ENCODE results near the gene PPP3CA. TPM values are rescaled to one million over a fixed set of nuclear protein-coding genes. Genes with fewer than 3 reads are reported as not detected.
A peak's percentile ranks its signal among the peaks of the same experiment; 100 is the strongest.

Gene PPP3CA
- total and polyA plus RNA-seq, 2 of the 13 experiments (the other 11 are each of a cell fraction or from before 2014, with no cell fraction given) = 4.8 to 13.2 TPM

GRCh38 chr4:101346351-101347266 is 717 bp downstream of the PPP3CA start (continued):
- TF ChIP-seq ZNF564 (CRISPR knock-in tag; IDR thresholded peaks at IDR 0.05) (peak; percentile 64; the same call in 1 of the 2 replicates), FOXJ3 (CRISPR knock-in tag; IDR thresholded peaks at IDR 0.05; ENCODE audit: borderline replicate concordance) (no peak), ZSCAN12 (CRISPR knock-in tag; IDR thresholded peaks at IDR 0.05) (0 out of 2 replicates have a peak, but pooled peaks have one; percentile 61), SMC3 (IDR thresholded peaks at IDR 0.05; ENCODE audit: low read length) (no peak), TBP (CRISPR knock-in tag; IDR thresholded peaks at IDR 0.05) (no peak), ZNF260 (CRISPR knock-in tag; IDR thresholded peaks at IDR 0.05; ENCODE audit: borderline replicate concordance, low read depth) (no peak), ARID4A (CRISPR knock-in tag; IDR thresholded peaks at IDR 0.05; ENCODE audit: borderline replicate concordance) (peak; percentile 66), BRD4 (CRISPR knock-in tag; IDR thresholded peaks at IDR 0.05) (peak; percentile 70; the same call in 1 of the 2 replicates), GATAD1 (CRISPR knock-in tag; IDR thresholded peaks at IDR 0.05) (no peak), ZNF569 (CRISPR knock-in tag; IDR thresholded peaks at IDR 0.05; ENCODE audit: borderline replicate concordance) (no peak), BATF2 (CRISPR knock-in tag; IDR thresholded peaks at IDR 0.05) (no peak), ZGPAT (CRISPR knock-in tag; IDR thresholded peaks at IDR 0.05) (no peak), ZNF644 (CRISPR knock-in tag; IDR thresholded peaks at IDR 0.05; ENCODE audit: low read depth) (no peak), ZNF639 (CRISPR knock-in tag; conservative IDR thresholded peaks at IDR 0.05) (no peak), NFKB2 (CRISPR knock-in tag; IDR thresholded peaks at IDR 0.05; ENCODE audit: borderline replicate concordance) (peak; percentile 42; the same call in 1 of the 2 replicates), ZBTB25 (CRISPR knock-in tag; IDR thresholded peaks at IDR 0.05) (no peak), SNAPC2 (CRISPR knock-in tag; IDR thresholded peaks at IDR 0.05) (no peak), ZFP41 (CRISPR knock-in tag; IDR thresholded peaks at IDR 0.05; ENCODE audit: borderline replicate concordance) (no peak)
